Neural progenitor cell (in vitro differentiated cells): ENCODE measurements around the gene KISS1R. TPM values are rescaled to one million over a fixed set of nuclear protein-coding genes. Genes with fewer than 3 reads are reported as not detected.

ENCODE experiments used
- DNase-seq: peaks from one replicate; pipeline ENCODE4 v3.0.0-alpha.2; 2016; ENCODE audit warnings: low spot score
- H2AFZ ChIP-seq: fragments of 200-600 bp; sonication (generic); replicated peaks from 2 replicates; pipeline ENCODE4 v1.6.1; 2016; ENCODE audit warnings: antibody characterized with exemption
- H3F3A ChIP-seq: fragments of 200-600 bp; sonication (generic); 2 replicates; pipeline ENCODE4 v1.6.1; 2016; ENCODE audit warnings: antibody characterized with exemption, low read depth
- H3K27ac ChIP-seq: fragments of 200-600 bp; sonication (generic); 2 replicates; pipeline ENCODE4 v1.5.1; 2016; ENCODE audit warnings: mild to moderate bottlenecking
- H3K27me3 ChIP-seq: fragments of 200-600 bp; sonication (generic); 2 replicates; pipeline ENCODE4 v1.6.1; 2016; ENCODE audit warnings: mild to moderate bottlenecking, moderate library complexity
- H3K36me3 ChIP-seq: fragments of 200-600 bp; sonication (generic); 2 replicates; pipeline ENCODE4 v1.5.1; 2016
- H3K4me1 ChIP-seq: fragments of 200-600 bp; sonication (generic); 2 replicates; pipeline ENCODE4 v1.6.1; 2016; ENCODE audit warnings: mixed run types
- H3K4me2 ChIP-seq: fragments of 200-600 bp; sonication (generic); 2 replicates; pipeline ENCODE4 v1.6.1; 2016
- H3K4me3 ChIP-seq: fragments of 200-600 bp; sonication (generic); 2 replicates; pipeline ENCODE4 v1.5.1; 2016
- H3K79me2 ChIP-seq: fragments of 200-600 bp; sonication (generic); 2 replicates; pipeline ENCODE4 v1.6.1; 2016; ENCODE audit warnings: low read depth
- H3K9ac ChIP-seq: fragments of 200-600 bp; sonication (generic); 2 replicates; pipeline ENCODE4 v1.6.1; 2016
- H3K9me3 ChIP-seq: fragments of 200-600 bp; sonication (generic); 2 replicates; pipeline ENCODE4 v1.5.1; 2016; ENCODE audit warnings: low read depth
- H4K20me1 ChIP-seq: fragments of 200-600 bp; sonication (generic); 2 replicates; pipeline ENCODE4 v1.6.1; 2016; ENCODE audit warnings: low read depth
- H3K27ac Mint-ChIP-seq: 3 replicates; pipeline ENCODE4 v1.8.0; 2021; ENCODE audit warnings: mixed read lengths
- H3K27me3 Mint-ChIP-seq: 2 replicates; pipeline ENCODE4 v1.8.0; 2022; ENCODE audit warnings: low read depth, mild to moderate bottlenecking, inconsistent platforms, moderate library complexity, mixed read lengths; ENCODE audit not compliant: insufficient read depth
- H3K36me3 Mint-ChIP-seq: 3 replicates; pipeline ENCODE4 v1.8.0; 2021; ENCODE audit warnings: mixed read lengths
- H3K4me1 Mint-ChIP-seq: 3 replicates; pipeline ENCODE4 v1.8.0; 2021; ENCODE audit warnings: mixed read lengths
- H3K4me3 Mint-ChIP-seq: 3 replicates; pipeline ENCODE4 v1.8.0; 2021; ENCODE audit warnings: mild to moderate bottlenecking, moderate library complexity, mixed read lengths
- H3K9me3 Mint-ChIP-seq: 3 replicates; pipeline ENCODE4 v1.8.0; 2020; ENCODE audit warnings: mixed read lengths
- CTCF ChIP-seq: fragments of 200-600 bp; sonication (generic); IDR thresholded peaks from 2 replicates; pipeline ENCODE4 v1.5.1; 2017; ENCODE audit warnings: antibody characterized with exemption, mild to moderate bottlenecking
- EZH2 ChIP-seq: fragments of 200-600 bp; sonication (generic); IDR thresholded peaks from 2 replicates; pipeline ENCODE4 v1.6.1; 2017; ENCODE audit warnings: antibody characterized with exemption, mild to moderate bottlenecking, moderate library complexity
- EZH2phosphoT487 ChIP-seq: fragments of 200-600 bp; sonication (generic); IDR thresholded peaks from 2 replicates; pipeline ENCODE4 v1.6.1; 2017; ENCODE audit warnings: antibody characterized with exemption
- total RNA-seq: library from RNA; depleted of rRNA; stranded (reverse); fragments of >200 nt; gene quantifications from 2 replicates; pipeline ENCODE4 v1.2.3, GENCODE V29; 2015; ENCODE audit warnings: low replicate concordance

Gene KISS1R
- total RNA-seq, 1 donor from 2014 or later: not detected

- Histone ChIP-seq H2AFZ (no peak overlapping the region), H3K27ac (no peak overlapping the region), H3K9ac (no peak overlapping the region), H3K79me2 (peaks cover 97% of the 10 kb centered on the region), H3F3A (no peaks in the 10 kb centered on the region), H3K27me3 (no peaks in the 10 kb centered on the region), H3K4me2 (no peak overlapping the region), H3K4me3 (no peak overlapping the region), H3K9me3 (no peaks in the 10 kb centered on the region), H3K4me1 (no peaks in the 10 kb centered on the region), H4K20me1 (peaks cover 94% of the 10 kb centered on the region), H3K36me3 (no peaks in the 10 kb centered on the region)
- Mint-ChIP-seq H3K27me3 (peaks cover 10% of the 10 kb centered on the region), H3K4me3 (peak overlapping the region; percentile 28), H3K9me3 (no peaks in the 10 kb centered on the region), H3K27ac (peak overlapping the region; percentile 38), H3K4me1 (peaks cover 15% of the 10 kb centered on the region), H3K36me3 (peaks cover 28% of the 10 kb centered on the region)
- no peak for DNase-seq
- TF ChIP-seq EZH2 (no peak), CTCF (no peak), EZH2phosphoT487 (no peak)
Measured at GRCh38 chr19:939922-940321, 22.8 kb downstream of the KISS1R start.

GRCh38 chr19:940591-941291 is 23.6 kb downstream of the KISS1R start:
- no peak overlapping the region for H3K9ac ChIP-seq
- no peak overlapping the region for H3K4me3 ChIP-seq
- H3K27ac ChIP-seq: no peak overlapping the region
- H3K4me1 Mint-ChIP-seq: peaks cover 15% of the 10 kb centered on the region
- H3K4me1 ChIP-seq: no peaks in the 10 kb centered on the region
- peaks cover 94% of the 10 kb centered on the region for H4K20me1 ChIP-seq
- H3K9me3 ChIP-seq: no peaks in the 10 kb centered on the region
- TF ChIP-seq EZH2phosphoT487 (no peak), CTCF (no peak), EZH2 (no peak)
- no peak overlapping the region for H2AFZ ChIP-seq
- H3K36me3 ChIP-seq: no peaks in the 10 kb centered on the region
- H3K9me3 Mint-ChIP-seq: no peaks in the 10 kb centered on the region
- H3K4me2 ChIP-seq: no peak overlapping the region
- H3K27ac Mint-ChIP-seq: no peak overlapping the region
- H3K27me3 Mint-ChIP-seq: peaks cover 10% of the 10 kb centered on the region
- H3K36me3 Mint-ChIP-seq: peaks cover 26% of the 10 kb centered on the region
- no peaks in the 10 kb centered on the region for H3F3A ChIP-seq
- H3K27me3 ChIP-seq: no peaks in the 10 kb centered on the region
- H3K79me2 ChIP-seq: peaks cover 97% of the 10 kb centered on the region
- DNase-seq: no peak
- H3K4me3 Mint-ChIP-seq: no peak overlapping the region

- Histone ChIP-seq H3K27me3 (no peaks in the 10 kb centered on the region), H3K9me3 (no peaks in the 10 kb centered on the region), H3K36me3 (no peaks in the 10 kb centered on the region), H3K9ac (no peak overlapping the region), H3K4me1 (no peaks in the 10 kb centered on the region), H3K79me2 (peaks cover 95% of the 10 kb centered on the region), H4K20me1 (peaks cover 91% of the 10 kb centered on the region), H3K4me3 (no peak overlapping the region), H2AFZ (no peak overlapping the region), H3K27ac (no peak overlapping the region), H3K4me2 (no peak overlapping the region), H3F3A (no peaks in the 10 kb centered on the region)
- Mint-ChIP-seq H3K27me3 (peaks cover 10% of the 10 kb centered on the region), H3K27ac (no peak overlapping the region), H3K4me1 (peaks cover 15% of the 10 kb centered on the region), H3K9me3 (no peaks in the 10 kb centered on the region), H3K36me3 (peaks cover 26% of the 10 kb centered on the region), H3K4me3 (peak overlapping the region; percentile 36)
- no peak for DNase-seq
- no peak for TF ChIP-seq EZH2phosphoT487
- no peak for TF ChIP-seq EZH2
- TF ChIP-seq CTCF: no peak
Measured at GRCh38 chr19:941292-942132, 24.4 kb downstream of the KISS1R start.
